ENCODE results near the gene PAK1IP1. TPM values are rescaled to one million over a fixed set of nuclear protein-coding genes. Genes with fewer than 3 reads are reported as not detected.
"Not testable (repeated sequence)": the region's sequence is repeated elsewhere in the genome, so short reads cannot be mapped to it uniquely, and the experiment has no call there.

The PAK1IP1 gene
- total RNA-seq, 1 donor from 2014 or later, result 21.9 TPM

- peaks cover 10% of the 10 kb centered on the region for H3K9me3 Mint-ChIP-seq (ENCODE audit: unreplicated experiment)
- no peaks in the 10 kb centered on the region for H3K4me1 Mint-ChIP-seq (ENCODE audit: low read depth, unreplicated experiment)
- Histone ChIP-seq H3K9me3 (ENCODE audit: insufficient read depth, low read depth, low read length) (no peaks in the 10 kb centered on the region), H3K4me1 (ENCODE audit: insufficient read depth, low read length) (no peaks in the 10 kb centered on the region), H3K36me3 (ENCODE audit: insufficient read depth, low read length) (no peaks in the 10 kb centered on the region), H3K9ac (ENCODE audit: low read length) (no peak overlapping the region), H4K20me1 (ENCODE audit: insufficient read depth, low read length) (no peaks in the 10 kb centered on the region), H3K4me3 (ENCODE audit: insufficient read depth, low read depth, low read length) (no peak overlapping the region), H3K4me2 (ENCODE audit: low read length) (no peak overlapping the region), H3K27me3 (ENCODE audit: insufficient read depth, low read length) (no peaks in the 10 kb centered on the region), H2AFZ (ENCODE audit: low read depth, low read length) (no peak overlapping the region), H3K79me2 (ENCODE audit: insufficient read depth, low read length) (no peaks in the 10 kb centered on the region), H3K27ac (ENCODE audit: low read depth, low read length) (no peak overlapping the region)
- DNase-seq (ENCODE audit: low read depth) (no peak), FAIRE-seq (no peak)
- no peaks in the 10 kb centered on the region for H3K36me3 Mint-ChIP-seq (ENCODE audit: low read depth, unreplicated experiment)
- H3K4me3 Mint-ChIP-seq (ENCODE audit: unreplicated experiment), result no peak overlapping the region
- H3K27ac Mint-ChIP-seq (ENCODE audit: unreplicated experiment), result no peak overlapping the region
- no peak for TF ChIP-seq CTCF (IDR thresholded peaks at IDR 0.05; ENCODE audit: insufficient read depth, low read depth, low read length)
- TF ChIP-seq EZH2 (IDR thresholded peaks at IDR 0.05; ENCODE audit: insufficient read depth, low read length), result no peak
- peaks cover 2% of the 10 kb centered on the region for H3K27me3 Mint-ChIP-seq (ENCODE audit: low read depth, unreplicated experiment)
Observed at GRCh38 chr6:10662207-10662606, 32.6 kb upstream of the PAK1IP1 start.

GRCh38 chr6:10662742-10663141 is 32.0 kb upstream of the PAK1IP1 start:
- H3K36me3 Mint-ChIP-seq (ENCODE audit: low read depth, unreplicated experiment), result no peaks in the 10 kb centered on the region
- H3K27ac ChIP-seq (ENCODE audit: low read depth, low read length), result no peak overlapping the region
- no peak overlapping the region for H3K9ac ChIP-seq (ENCODE audit: low read length)
- no peak overlapping the region for H3K4me2 ChIP-seq (ENCODE audit: low read length)
- FAIRE-seq (no peak), DNase-seq (ENCODE audit: low read depth) (no peak)
- H2AFZ ChIP-seq (ENCODE audit: low read depth, low read length), result no peak overlapping the region
- H3K4me3 ChIP-seq (ENCODE audit: insufficient read depth, low read depth, low read length), result no peak overlapping the region
- TF ChIP-seq CTCF (IDR thresholded peaks at IDR 0.05; ENCODE audit: insufficient read depth, low read depth, low read length), result no peak
- no peak for TF ChIP-seq EZH2 (IDR thresholded peaks at IDR 0.05; ENCODE audit: insufficient read depth, low read length)
- H3K27me3 Mint-ChIP-seq (ENCODE audit: low read depth, unreplicated experiment), result peaks cover 4% of the 10 kb centered on the region
- no peaks in the 10 kb centered on the region for H3K79me2 ChIP-seq (ENCODE audit: insufficient read depth, low read length)
- H4K20me1 ChIP-seq (ENCODE audit: insufficient read depth, low read length), result no peaks in the 10 kb centered on the region
- no peaks in the 10 kb centered on the region for H3K9me3 ChIP-seq (ENCODE audit: insufficient read depth, low read depth, low read length)
- H3K4me3 Mint-ChIP-seq (ENCODE audit: unreplicated experiment), result no peak overlapping the region
- no peaks in the 10 kb centered on the region for H3K4me1 ChIP-seq (ENCODE audit: insufficient read depth, low read length)
- H3K36me3 ChIP-seq (ENCODE audit: insufficient read depth, low read length), result no peaks in the 10 kb centered on the region
- H3K9me3 Mint-ChIP-seq (ENCODE audit: unreplicated experiment), result peaks cover 10% of the 10 kb centered on the region
- H3K27me3 ChIP-seq (ENCODE audit: insufficient read depth, low read length), result no peaks in the 10 kb centered on the region
- no peak overlapping the region for H3K27ac Mint-ChIP-seq (ENCODE audit: unreplicated experiment)
- H3K4me1 Mint-ChIP-seq (ENCODE audit: low read depth, unreplicated experiment), result no peaks in the 10 kb centered on the region

GRCh38 chr6:10665595-10665994 is 29.2 kb upstream of the PAK1IP1 start:
- H3K27me3 Mint-ChIP-seq (ENCODE audit: low read depth, unreplicated experiment); H3K4me3 Mint-ChIP-seq (ENCODE audit: unreplicated experiment); H2AFZ ChIP-seq (ENCODE audit: low read depth, low read length); H3K27ac Mint-ChIP-seq (ENCODE audit: unreplicated experiment); H3K27ac ChIP-seq (ENCODE audit: low read depth, low read length); FAIRE-seq; H3K79me2 ChIP-seq (ENCODE audit: insufficient read depth, low read length); H4K20me1 ChIP-seq (ENCODE audit: insufficient read depth, low read length); H3K9ac ChIP-seq (ENCODE audit: low read length); H3K4me3 ChIP-seq (ENCODE audit: insufficient read depth, low read depth, low read length); H3K4me1 ChIP-seq (ENCODE audit: insufficient read depth, low read length); H3K36me3 ChIP-seq (ENCODE audit: insufficient read depth, low read length); H3K4me2 ChIP-seq (ENCODE audit: low read length); H3K9me3 Mint-ChIP-seq (ENCODE audit: unreplicated experiment); H3K9me3 ChIP-seq (ENCODE audit: insufficient read depth, low read depth, low read length); DNase-seq (ENCODE audit: low read depth); H3K27me3 ChIP-seq (ENCODE audit: insufficient read depth, low read length); H3K4me1 Mint-ChIP-seq (ENCODE audit: low read depth, unreplicated experiment); H3K36me3 Mint-ChIP-seq (ENCODE audit: low read depth, unreplicated experiment): not testable (repeated sequence)
